ENCODE measurements around the gene SPATC1L. TPM values are rescaled to one million over a fixed set of nuclear protein-coding genes. Genes with fewer than 3 reads are reported as not detected.

SPATC1L gene
- polyA plus RNA-seq, 2 of the 4 experiments (the other 2 are of a cell fraction): 0.14 TPM; not detected in 1

GRCh38 chr21:46160907-46161632, 23.2 kb downstream of the SPATC1L start:
- POLR2A ChIA-PET: no interaction called here
- DNase-seq (ENCODE audit: low read depth in 1 of 2, low spot score in 1 of 2): peak; percentile 23 to 44
- Histone ChIP-seq H3K4me3 (peak overlapping the region; percentile 29; the same call in 2 of the 3 replicates), H3K4me1 (0 out of 3 replicates have a peak, but pooled peaks cover 4% of the 10 kb centered on the region), H3K4me2 (peak overlapping the region; percentile 72), H3K27ac (peak overlapping the region in 1 of 2 experiments; percentile 65; a peak in 3 of 6 replicates), H3K9me3 (no peaks in the 10 kb centered on the region)
- CTCF ChIA-PET: interaction anchor here (0.8 to 1.0 kb wide), 2 partner anchors 8 to 14 kb away, joined by 3 read pairs; no protein-coding TSS in a partner anchor
- TF ChIP-seq USF2 (IDR thresholded peaks at IDR 0.05) (no peak), TFCP2L1 (CRISPR knock-in tag; IDR thresholded peaks at IDR 0.05) (no peak), HOXB13 (CRISPR knock-in tag; IDR thresholded peaks at IDR 0.05; ENCODE audit: low read depth) (no peak), CBX8 (IDR thresholded peaks at IDR 0.05) (no peak), CBX2 (IDR thresholded peaks at IDR 0.05; ENCODE audit: borderline replicate concordance, low read depth) (no peak), ZFP36 (IDR thresholded peaks at IDR 0.05; ENCODE audit: borderline replicate concordance, partially characterized antibody) (no peak), MAZ (IDR thresholded peaks at IDR 0.05; ENCODE audit: borderline replicate concordance, low read depth, low read length) (no peak), HOXB5 (CRISPR knock-in tag; IDR thresholded peaks at IDR 0.05) (no peak), KDM5A (IDR thresholded peaks at IDR 0.05) (no peak), JUNB (IDR thresholded peaks at IDR 0.05) (no peak), ZSCAN20 (CRISPR knock-in tag; IDR thresholded peaks at IDR 0.05) (no peak), HMGXB4 (CRISPR knock-in tag; IDR thresholded peaks at IDR 0.05; ENCODE audit: borderline replicate concordance) (no peak), ESRRA (IDR thresholded peaks at IDR 0.05; ENCODE audit: borderline replicate concordance, low read length) (no peak), BHLHE40 (IDR thresholded peaks at IDR 0.05; ENCODE audit: low read depth, low read length) (no peak), SMC3 (IDR thresholded peaks at IDR 0.05) (no peak), POLR2AphosphoS2 (conservative IDR thresholded peaks at IDR 0.05; ENCODE audit: low read length) (no peak), REST (IDR thresholded peaks at IDR 0.05) (no peak), POLR2A (IDR thresholded peaks at IDR 0.05; ENCODE audit: low read length) (no peak), ZC3H11A (IDR thresholded peaks at IDR 0.05) (no peak), CTCF (IDR thresholded peaks at IDR 0.05) (no peak)
- peak in 1 of 2 experiments; percentile 78; a peak in 3 of 6 replicates for ATAC-seq
- FAIRE-seq: no peak
- 4% methylated on average over 11 of the region's 72 CpGs for WGBS (ENCODE audit: missing lambda C conversion rate)
